HG02642 (cell line): ENCODE data around the gene TMC8.

Source experiments
- ATAC-seq: cut with Tn5 transposase; IDR thresholded peaks from one replicate; pipeline ENCODE4 v1.9.1; 2021; ENCODE audit warnings: mild to moderate bottlenecking; ENCODE audit not compliant: unreplicated experiment, poor library complexity

The TMC8 gene

DNA sequence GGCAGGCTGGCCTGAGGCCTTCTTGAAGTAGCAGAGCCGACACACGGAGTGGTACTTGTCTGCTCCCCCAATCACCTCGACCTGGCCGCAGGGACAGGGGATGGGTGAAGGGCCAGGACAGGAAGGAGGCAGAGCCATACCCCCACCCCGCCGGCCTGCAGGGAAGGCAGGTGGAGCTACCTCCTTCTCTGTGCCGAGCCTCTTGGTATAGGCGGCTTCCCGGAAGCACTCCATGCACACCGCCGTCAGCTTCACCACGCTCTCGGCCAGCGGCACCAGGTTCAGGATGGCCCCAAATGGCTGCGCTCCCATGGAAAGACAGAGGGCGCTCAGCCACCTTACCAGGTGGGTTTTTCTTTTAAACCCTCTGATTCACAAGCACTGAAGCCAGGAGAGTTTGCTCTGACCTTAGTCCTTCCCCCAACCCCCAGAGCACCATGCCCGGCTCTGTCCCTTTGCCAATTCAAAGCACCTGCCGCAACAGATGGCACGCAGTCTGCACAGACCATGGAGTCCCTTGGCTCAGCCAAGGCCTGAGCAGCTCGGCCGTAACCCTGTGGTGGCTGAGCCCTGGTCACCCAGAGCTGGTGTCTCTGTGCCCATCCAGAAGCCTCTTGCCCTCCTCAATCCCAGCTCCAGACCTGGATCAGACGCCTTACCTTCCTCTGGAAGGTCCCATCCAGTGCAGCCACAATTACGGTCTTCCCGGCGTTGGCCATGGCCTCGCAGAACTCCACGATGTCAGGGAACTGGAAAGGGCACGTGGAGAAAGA is 44.5 kb downstream of the TMC8 start:
- ATAC-seq: no peak

DNA sequence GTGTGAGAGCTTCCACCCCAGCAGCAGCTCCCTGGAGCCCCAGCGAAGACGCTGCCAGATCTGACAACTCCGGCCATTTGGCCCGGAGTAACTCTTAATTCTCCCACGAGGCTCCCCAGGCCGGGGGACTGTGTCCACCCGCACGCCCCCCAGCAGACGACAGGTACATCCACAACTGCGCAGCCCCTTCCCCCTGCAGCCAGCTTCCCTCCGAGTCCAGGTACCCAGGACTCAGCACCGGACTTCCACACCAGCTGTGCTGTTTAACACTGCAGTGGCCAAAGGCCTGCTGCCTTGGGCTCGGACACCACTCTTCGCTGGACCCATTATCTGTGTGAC is 45.0 kb downstream of the TMC8 start:
- ATAC-seq: no peak

DNA sequence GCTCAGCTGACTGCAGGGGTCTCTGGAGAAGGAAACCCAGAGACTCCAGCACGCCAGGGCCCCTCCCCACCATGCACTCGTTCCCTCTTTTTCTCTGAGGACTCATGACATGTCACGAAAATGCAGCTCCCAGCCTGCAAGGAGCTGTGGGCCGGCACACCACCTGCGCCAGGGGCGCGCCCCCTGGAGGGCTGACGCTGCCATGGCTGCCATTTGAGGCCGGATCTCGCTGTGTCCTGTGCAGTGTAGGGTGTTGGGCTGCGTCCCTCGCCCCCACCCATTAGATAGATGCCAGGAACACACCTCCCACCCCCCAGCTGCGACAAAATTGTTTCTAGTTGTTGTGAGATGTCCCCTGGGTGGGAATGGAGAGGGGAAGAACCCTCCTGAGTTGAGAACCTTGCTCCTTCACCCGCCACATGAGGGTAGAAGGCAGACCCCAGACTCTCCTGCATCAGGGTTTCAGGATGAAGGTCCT is 46.0 kb downstream of the TMC8 start:
- peak; percentile 34 for ATAC-seq

DNA sequence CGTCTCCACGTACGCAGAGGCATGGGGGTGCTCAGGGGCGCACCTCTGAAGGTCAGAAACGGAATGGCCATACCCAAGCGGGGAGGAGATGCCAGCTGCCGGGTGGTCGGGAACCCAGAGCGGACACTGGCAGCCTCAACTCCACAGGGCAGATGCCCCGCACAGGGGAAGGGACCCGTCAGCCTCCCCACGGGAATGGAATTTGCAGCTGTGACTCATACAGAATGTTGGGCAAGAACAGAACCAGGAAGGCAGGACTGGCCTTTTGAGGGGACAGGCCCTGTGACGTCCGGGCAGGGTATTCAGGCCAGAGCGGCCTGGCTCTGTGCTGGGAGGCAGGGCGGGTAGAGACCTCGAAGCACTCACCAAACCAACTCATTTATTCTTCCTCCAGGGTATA is 48.8 kb downstream of the TMC8 start:
- no peak for ATAC-seq

DNA sequence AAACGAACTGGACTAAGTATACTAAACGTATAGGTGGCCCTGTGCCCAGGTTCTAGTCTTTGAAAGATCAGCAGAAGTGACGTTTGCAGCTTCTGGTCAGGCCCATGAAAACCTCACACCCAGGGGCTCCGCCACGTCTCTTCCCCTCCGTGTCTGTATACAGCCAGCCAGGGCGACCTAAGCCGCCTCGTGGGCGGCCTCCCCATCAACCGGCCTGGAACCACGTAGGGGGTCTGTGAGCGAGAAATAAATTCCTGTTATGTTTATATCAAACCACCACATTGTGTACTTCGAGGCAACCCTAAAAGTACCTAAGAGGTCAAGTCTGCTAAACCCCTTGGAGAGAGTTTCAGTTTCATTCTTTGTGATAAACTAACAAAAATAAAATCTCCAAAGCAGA is 49.5 kb downstream of the TMC8 start:
- ATAC-seq: no peak

- ATAC-seq: no peak
Observed at GRCh38 chr17:78180508-78180907, 49.9 kb downstream of the TMC8 start.

- no peak for ATAC-seq
Observed at GRCh38 chr17:78182504-78182903, 51.9 kb downstream of the TMC8 start.

DNA sequence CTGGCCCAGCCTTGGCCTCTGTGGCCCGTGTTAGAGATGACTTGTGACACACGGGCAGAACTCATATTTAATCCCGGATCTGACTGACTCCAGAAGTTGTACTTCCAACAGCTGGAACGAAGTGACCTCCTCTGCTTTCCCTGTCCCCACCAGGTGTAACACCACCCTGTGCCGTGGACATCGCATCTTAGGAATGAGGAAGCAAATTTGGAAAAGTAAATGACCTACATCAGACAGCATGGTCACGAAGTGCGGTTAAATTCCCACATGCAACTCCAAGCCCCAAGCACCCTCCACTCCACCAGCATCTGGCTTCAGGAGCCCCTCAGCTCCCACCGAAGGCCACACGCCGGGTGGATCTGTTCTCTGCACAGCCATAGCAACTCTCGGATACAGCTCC is 53.3 kb downstream of the TMC8 start:
- ATAC-seq: no peak

- no peak for ATAC-seq
Observed at GRCh38 chr17:78184351-78184750, 53.8 kb downstream of the TMC8 start.

- no peak for ATAC-seq
Observed at GRCh38 chr17:78184868-78185267, 54.3 kb downstream of the TMC8 start.

- ATAC-seq: no peak
Observed at GRCh38 chr17:78185981-78186691, 55.6 kb downstream of the TMC8 start.

- ATAC-seq: peak; percentile 93
Observed at GRCh38 chr17:78186692-78187595, 56.4 kb downstream of the TMC8 start, which contains the start of the genes AFMID and TK1. Gene AFMID (plus strand): TSS chr17:78187362. CDS start chr17:78187371, 9 bp downstream. Gene TK1 (minus strand): TSS chr17:78187052. CDS start chr17:78186994, 58 bp downstream.
